Right kidney (tissue), 1 donor: ENCODE data around the gene CHRNB2.

Experiments
- DNase-seq: peaks from one replicate; pipeline ENCODE4 v3.0.0-alpha.2; 2016

Gene CHRNB2

DNA sequence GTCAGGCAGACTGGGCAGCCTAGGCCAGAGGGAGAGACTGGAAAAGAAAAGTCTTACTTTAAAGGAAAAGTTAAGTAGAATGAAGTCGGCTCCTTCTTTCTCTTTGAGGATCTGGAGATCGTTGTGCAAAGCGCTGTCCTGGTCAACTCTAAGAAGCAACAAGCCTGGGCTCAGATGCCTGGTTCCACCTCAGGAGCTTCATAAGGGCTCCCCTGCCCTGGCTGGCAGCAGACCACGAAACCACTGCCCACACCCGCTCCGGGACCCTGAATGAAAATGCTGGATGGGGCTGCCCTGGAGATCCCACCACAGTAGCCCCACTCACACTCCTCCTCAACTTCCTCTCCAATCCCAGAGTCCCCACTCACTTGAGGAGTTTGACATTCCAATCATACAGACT lies 15.5 kb upstream of the CHRNB2 start:
- DNase-seq = no peak

DNA sequence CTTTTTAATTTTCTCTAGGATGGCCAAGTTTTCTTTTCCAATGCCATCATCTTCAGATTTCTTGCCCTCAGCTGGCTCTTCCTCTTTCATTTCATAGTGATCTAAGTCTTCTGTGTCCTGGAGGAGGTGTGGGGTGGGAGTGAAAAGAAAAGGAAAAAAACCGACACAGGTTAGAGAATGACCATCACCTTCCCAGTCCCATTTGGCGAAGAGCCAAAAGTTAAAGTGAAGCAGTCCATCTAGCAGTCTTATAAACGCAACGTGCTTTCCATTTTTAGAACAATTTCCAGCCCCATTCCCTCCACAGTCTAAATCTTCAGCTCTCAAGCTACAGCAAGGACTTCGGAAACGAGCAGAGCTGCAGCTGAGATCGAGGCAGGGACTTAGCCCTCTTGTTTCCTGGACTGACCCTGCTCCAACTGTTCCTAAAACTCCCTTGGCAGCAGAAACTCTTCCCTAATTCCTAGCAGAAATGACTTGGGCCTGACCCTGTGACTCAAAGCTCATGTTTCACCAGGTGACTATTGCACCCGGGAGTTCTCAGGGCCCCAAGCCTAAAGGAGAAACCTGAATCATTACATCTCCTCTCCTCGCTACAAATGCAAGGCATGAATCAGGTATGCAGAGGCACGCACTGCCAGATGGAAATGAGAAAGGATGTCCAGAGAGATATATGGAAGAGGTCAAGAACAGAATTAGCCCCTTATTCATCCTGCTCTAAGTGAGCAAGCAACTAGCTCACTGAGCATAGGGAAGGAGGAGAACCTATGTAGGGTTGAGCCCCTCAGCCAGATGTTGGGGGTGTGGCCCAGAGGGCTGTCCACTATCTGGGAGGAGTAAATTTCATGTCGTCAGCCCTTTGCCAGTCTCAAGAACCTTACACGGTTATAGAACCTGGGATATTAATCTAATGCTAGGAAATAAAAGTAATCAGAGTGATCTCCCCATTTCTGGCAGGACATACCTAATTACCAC lies 14.2 kb upstream of the CHRNB2 start:
- DNase-seq = no peak

GRCh38 chr1:154556422-154556821 lies 11.2 kb upstream of the CHRNB2 start:
- DNase-seq = no peak

DNA sequence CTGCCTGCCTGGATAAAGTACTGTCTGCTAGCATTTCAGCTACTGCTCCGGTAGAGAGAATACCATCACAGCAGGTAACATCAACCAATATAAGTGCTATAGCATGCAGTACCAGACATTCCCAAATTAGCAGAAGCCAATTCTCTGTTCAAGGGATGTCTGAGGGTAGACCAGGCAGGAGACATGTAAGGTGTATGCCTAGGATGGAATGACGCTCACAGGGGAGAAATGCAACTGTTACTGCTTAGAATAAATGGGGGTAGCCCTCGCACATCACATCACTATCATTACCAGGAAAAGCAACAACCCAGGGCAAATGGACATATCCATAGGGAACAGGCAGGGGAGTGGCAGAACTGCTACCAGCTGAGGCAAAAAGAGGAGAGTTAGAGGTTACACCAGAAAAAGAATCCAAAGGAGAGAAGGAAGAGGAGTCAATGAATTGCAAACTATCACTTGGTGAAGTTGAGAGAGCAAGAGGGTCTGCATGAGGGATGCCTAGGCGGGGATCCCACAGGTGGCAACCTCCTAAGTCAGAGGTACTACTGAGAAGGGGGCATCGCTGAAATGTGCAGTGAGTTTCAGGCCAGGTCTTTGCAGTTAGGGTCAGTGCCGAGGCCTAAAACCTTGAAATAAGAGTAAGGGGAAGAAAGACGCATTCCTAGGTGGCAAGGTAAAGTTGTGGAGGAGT lies 10.2 kb upstream of the CHRNB2 start:
- DNase-seq = peak; percentile 7

GRCh38 chr1:154557939-154558719 lies 9.4 kb upstream of the CHRNB2 start, which contains the start of gene UBE2Q1:
UBE2Q1 (minus strand) TSS chr1:154558662; CDS start chr1:154558553, 109 bp downstream.
- DNase-seq = peak; percentile 28

DNA sequence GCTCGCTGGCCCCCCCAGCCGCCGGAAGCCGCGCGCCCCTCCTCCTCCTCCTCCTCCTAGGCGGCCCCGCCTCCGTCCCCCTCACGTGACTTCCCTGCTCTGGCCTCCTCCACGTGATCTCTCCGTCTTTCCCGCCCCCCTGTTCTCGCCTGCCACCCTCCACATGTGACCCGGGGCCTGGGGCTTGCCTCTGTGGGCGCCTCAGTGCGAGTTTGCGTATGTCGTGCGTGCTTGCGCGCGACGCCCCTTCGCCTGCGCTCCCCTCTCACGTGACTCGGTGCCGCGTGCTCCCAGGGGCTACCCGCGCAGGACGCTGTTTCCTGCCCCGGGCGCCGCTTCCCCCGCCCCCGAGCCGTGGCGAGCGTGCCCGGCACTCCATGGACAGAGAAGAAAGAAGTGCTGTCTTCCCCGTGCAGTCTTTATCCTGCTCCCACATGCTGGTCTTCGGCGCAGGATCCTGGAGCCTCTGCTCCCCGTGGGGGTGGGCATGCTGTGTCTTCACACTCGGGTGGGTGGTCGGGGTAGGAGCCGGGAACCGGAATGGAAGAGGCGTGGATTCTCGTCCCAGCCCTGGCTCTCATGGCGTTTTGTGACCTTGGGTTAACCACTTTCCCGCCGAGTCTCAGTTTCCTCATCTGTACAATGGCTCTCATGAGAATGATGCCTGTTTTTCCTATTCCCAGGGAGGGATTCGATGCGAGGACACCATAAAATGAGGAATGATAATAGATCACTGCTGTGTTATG lies 8.7 kb upstream of the CHRNB2 start:
- peak; percentile 96 for DNase-seq

DNA sequence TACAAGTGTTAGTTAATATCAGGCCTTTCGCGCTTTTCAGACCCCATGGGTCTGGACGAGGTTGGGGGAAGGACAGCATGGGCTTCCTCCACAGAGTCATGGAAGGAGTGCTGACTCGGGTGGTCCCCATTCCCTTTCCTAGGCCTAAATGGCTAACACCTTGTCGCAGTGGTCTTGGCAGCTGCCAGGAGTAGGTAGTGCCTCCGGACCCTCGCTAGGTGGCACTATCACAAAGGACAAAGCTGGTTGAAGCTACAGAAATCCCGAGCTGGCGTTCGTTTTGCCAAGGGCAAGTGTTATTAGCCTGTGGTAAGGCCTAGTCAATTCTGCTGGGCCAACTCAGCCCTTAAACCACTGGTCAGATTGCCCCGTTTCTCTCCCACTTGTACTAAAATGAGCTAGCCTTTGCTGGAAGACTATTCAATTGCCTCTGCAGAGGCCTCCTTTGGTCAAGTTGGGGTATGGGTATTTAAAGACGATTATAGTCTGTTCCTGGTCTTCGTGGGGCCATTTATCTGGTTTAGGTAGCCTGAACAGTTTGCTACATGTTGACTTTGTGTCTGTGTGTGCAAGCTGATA lies 8.0 kb upstream of the CHRNB2 start:
- DNase-seq = no peak

DNA sequence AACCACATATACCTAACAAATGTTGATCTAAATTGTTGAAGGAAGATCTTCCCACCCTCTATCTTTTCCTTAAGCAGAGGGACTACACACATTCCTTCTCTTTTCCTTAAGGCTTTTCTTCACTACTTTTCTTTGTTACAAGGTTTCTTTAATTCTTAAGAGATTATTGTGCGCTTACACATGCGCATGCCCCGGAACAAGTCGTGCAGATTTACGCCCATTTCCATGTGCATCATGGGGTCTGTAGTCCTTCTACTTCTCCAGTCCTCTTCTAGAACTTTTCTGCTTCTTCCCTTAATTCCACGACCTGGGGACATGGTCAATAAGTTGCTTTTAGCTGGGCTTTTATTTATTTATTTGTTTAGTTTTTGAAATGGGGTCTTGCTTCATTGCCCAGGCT lies 1.7 kb upstream of the CHRNB2 start:
- DNase-seq = no peak

DNA sequence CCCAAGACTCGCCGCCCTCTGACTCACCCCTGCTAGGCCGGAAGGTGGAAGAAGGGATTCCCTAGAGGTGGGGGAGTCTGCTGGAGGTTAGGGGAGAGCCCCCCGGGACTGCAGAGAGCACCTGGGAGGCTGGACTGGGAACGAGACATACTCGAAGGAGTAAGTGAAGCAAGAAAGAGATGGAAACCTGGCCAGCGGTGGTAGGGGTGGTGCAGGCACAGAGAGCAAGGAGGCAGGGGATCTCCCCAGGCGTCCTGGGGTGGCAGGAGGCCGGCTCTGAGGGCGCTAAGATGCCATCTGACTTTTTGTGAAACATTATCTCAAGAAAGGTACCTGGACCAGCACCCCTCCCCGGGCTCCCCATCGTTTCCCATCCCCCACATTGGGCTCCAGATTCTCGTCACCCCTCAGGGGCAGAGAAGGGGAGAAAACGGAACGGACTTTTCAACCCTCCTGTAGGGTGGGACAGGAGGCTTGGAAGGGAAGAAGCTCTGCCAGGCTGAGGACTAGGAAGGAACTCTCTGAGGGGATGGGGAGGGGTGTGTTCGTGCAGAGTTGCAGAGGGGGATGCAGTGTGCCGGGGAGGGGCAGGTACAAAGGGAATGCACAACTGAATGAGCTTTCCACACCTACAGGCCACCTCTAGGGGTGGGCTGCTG lies 708 bp downstream of the CHRNB2 start:
- no peak for DNase-seq

GRCh38 chr1:154571244-154571963 lies 3.8 kb downstream of the CHRNB2 start:
- DNase-seq = no peak

DNA sequence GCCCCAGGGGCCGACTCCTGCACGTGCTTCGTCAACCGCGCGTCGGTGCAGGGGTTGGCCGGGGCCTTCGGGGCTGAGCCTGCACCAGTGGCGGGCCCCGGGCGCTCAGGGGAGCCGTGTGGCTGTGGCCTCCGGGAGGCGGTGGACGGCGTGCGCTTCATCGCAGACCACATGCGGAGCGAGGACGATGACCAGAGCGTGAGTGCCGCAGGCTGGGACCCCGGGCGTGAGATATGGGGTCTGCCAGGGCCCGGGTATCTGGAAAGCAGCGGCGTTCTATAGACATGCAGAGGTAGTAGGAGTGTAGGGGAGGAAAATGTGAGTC lies 4.3 kb downstream of the CHRNB2 start:
- no peak for DNase-seq

DNA sequence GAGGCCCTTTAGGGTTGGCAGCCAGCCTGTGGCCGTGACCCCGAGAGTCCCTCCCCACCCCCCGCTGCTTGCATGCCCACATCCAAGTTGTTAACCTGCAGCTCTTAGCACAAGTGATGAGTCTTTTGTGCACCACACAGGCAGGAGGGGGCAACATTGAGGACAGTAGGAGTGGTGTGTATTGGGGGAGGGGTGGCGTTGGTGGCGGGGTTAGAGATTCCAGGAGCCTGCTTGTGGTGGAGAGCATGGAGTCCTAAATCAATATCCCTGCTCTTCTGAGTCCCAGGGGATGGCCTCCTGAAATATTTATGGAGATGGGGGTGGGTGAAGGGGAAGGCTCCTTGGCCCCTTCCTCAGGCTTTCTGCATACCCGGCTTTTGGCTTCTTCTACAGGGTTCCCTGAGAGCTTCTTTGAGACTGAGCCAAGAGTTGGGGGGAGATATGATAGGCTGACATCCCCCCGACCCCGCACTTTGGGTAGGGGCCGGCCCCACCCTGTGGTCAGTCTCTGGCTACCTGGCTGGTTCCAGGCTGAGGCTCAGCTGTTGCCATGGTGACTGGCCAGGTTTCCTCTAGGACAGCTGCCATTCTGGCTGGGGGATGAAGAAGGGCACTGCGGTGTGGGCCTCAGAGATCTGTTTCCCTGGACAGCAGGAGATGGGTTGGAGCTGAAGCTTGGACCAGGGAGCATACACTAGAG lies 5.0 kb downstream of the CHRNB2 start:
- DNase-seq = no peak

DNA sequence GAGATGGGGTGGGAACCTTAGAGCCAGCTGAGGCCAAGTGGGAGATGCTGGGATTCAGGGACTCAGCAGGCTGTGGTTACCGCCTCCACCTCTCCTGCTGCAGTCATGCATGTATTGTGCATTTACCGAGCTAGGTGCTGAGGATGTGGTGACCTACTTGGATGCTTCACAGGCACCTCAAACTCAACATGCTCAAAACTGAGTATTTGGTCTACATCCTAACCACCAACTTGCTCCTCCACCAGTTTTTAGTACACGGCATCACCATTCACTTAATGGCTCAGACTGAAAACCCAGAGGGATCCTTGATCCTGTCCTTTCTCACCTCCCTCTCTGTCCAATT lies 5.6 kb downstream of the CHRNB2 start:
- no peak for DNase-seq

DNA sequence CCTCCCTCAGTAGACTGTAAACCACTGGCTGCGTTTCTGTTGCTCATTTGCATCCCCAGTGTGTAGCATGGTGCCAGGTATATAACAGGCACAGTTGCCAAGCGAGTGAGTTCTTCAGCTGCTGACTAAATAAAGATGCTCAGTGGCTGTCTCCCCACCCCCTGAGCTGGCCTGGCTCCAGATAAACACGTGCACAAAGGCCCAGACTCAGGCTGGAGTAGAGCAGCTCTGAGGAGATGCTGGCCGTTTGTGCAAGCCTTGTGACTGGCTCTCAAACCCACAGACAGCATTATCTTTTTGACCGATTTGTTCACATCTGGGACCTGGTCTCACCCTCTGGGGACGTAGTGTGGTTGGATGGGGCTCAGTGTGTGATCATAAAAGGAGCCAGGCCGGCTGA lies 7.1 kb downstream of the CHRNB2 start:
- no peak for DNase-seq

GRCh38 chr1:154575147-154575927 lies 7.8 kb downstream of the CHRNB2 start:
- DNase-seq = no peak

GRCh38 chr1:154575951-154576566 lies 8.5 kb downstream of the CHRNB2 start:
- DNase-seq = no peak

GRCh38 chr1:154577346-154578057 lies 9.9 kb downstream of the CHRNB2 start:
- DNase-seq = no peak

GRCh38 chr1:154578058-154578418 lies 10.5 kb downstream of the CHRNB2 start:
- DNase-seq = no peak
